Activated naive CD8-positive, alpha-beta T cell treated with anti-CD3 and anti-CD28 coated beads for 36 hours (primary cell): Measurements from ENCODE around the gene MS4A10. TPM values are rescaled to one million over a fixed set of nuclear protein-coding genes. Genes with fewer than 3 reads are reported as not detected.
A peak's percentile ranks its signal among the peaks of the same experiment; 100 is the strongest.
"Not testable (repeated sequence)": the region's sequence is repeated elsewhere in the genome, so short reads cannot be mapped to it uniquely, and the experiment has no call there.

Experiments used
- DNase-seq: peaks from one replicate; pipeline ENCODE4 v3.0.0; 2021
- H3K27ac Mint-ChIP-seq: one replicate; pipeline ENCODE4 v1.8.0; 2022; ENCODE audit warnings: mild to moderate bottlenecking, moderate library complexity, mixed read lengths
- H3K27me3 Mint-ChIP-seq: one replicate; pipeline ENCODE4 v1.8.0; 2022; ENCODE audit warnings: mild to moderate bottlenecking, mixed read lengths
- H3K36me3 Mint-ChIP-seq: one replicate; pipeline ENCODE4 v1.8.0; 2021; ENCODE audit warnings: mild to moderate bottlenecking, mixed read lengths
- H3K4me1 Mint-ChIP-seq: one replicate; pipeline ENCODE4 v1.8.0; 2021; ENCODE audit warnings: mixed read lengths
- H3K4me3 Mint-ChIP-seq: one replicate; pipeline ENCODE4 v1.8.0; 2022; ENCODE audit warnings: mild to moderate bottlenecking, moderate library complexity, mixed read lengths
- H3K9me3 Mint-ChIP-seq: one replicate; pipeline ENCODE4 v1.8.0; 2022; ENCODE audit warnings: mixed read lengths
- total RNA-seq, 2 experiments: library from RNA; stranded (reverse); gene quantifications; one replicate each; pipeline ENCODE4 v1.2.3, GENCODE V29; 2021

MS4A10 gene
- total RNA-seq, 2 experiments from 2014 or later, result not detected

DNA sequence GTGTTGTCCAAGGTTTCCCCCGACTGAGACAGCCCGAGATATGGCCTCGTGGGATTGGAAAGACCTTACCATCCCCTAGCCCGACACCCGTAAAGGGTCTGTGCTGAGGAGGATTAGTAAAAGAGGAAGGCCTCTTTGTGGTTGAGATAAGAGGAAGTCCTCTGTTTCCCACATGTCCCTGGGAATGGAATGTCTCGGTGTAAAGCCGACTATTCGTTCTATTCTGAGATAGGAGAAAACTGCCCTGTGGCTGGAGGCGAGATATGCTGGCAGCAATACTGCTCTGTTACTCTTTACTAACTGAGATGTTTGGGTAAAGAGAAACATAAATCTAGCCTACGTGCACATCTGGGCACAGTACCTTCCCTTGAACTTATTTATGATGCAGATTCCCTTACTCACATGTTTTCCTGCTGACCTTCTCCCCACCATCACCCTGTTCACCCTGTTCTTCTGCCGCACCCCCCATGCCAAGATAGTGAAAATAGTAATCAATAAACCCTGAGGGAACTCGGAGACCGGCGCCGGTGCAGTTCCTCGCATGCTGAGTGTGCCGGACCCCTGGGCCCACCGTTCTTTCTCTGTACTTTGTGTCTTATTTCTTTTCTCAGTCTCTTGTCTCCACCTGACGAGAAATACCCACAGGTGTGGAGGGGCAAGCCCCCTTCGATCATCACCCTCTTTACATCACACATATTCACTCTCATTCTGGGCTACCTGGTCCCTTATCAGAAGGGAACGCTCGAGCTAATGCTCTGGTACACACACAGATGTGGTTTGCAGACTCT is 25.5 kb upstream of the MS4A10 start:
- H3K27ac Mint-ChIP-seq, H3K36me3 Mint-ChIP-seq, H3K4me3 Mint-ChIP-seq, H3K9me3 Mint-ChIP-seq, DNase-seq, H3K4me1 Mint-ChIP-seq: not testable (repeated sequence)
- H3K27me3 Mint-ChIP-seq, result peaks cover 40% of the 10 kb centered on the region

- H3K4me3 Mint-ChIP-seq, result no peak overlapping the region
- no peak overlapping the region for H3K27ac Mint-ChIP-seq
- peaks cover 49% of the 10 kb centered on the region for H3K27me3 Mint-ChIP-seq
- no peaks in the 10 kb centered on the region for H3K9me3 Mint-ChIP-seq
- peaks cover 4% of the 10 kb centered on the region for H3K4me1 Mint-ChIP-seq
- DNase-seq, result no peak
- no peaks in the 10 kb centered on the region for H3K36me3 Mint-ChIP-seq
Measured at GRCh38 chr11:60761436-60762190, 23.5 kb upstream of the MS4A10 start.

GRCh38 chr11:60762851-60763691 is 22.1 kb upstream of the MS4A10 start:
- H3K4me3 Mint-ChIP-seq, result no peak overlapping the region
- H3K4me1 Mint-ChIP-seq, result peaks cover 4% of the 10 kb centered on the region
- H3K27ac Mint-ChIP-seq, result no peak overlapping the region
- DNase-seq, result no peak
- no peaks in the 10 kb centered on the region for H3K9me3 Mint-ChIP-seq
- H3K27me3 Mint-ChIP-seq, result peaks cover 50% of the 10 kb centered on the region
- no peaks in the 10 kb centered on the region for H3K36me3 Mint-ChIP-seq

- peaks cover 43% of the 10 kb centered on the region for H3K27me3 Mint-ChIP-seq
- H3K27ac Mint-ChIP-seq, result no peak overlapping the region
- H3K4me1 Mint-ChIP-seq, result peaks cover 4% of the 10 kb centered on the region
- no peaks in the 10 kb centered on the region for H3K36me3 Mint-ChIP-seq
- no peaks in the 10 kb centered on the region for H3K9me3 Mint-ChIP-seq
- no peak for DNase-seq
- no peak overlapping the region for H3K4me3 Mint-ChIP-seq
Measured at GRCh38 chr11:60763692-60764369, 21.3 kb upstream of the MS4A10 start.

DNA sequence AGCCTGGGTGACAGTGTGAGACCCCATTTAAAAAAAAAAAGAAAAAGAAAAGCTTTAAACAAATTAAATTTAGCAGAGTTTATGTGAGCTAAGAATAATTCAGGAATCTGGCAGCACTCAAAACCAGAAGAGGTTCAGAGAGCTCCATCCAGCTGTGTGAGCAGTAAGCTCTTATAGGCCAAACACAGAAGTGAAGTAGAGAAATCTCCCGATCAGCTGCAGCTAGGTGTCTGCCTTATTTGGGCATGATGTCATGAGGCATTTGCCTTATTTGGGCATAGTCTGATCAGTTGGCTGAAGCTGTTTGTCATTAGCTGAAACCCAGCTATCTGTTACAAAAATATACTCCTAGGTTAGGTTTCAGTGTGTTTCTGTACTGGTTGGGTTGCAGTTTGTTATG is 20.3 kb upstream of the MS4A10 start:
- no peaks in the 10 kb centered on the region for H3K36me3 Mint-ChIP-seq
- H3K4me1 Mint-ChIP-seq, result peaks cover 4% of the 10 kb centered on the region

GRCh38 chr11:60765355-60765754 is 19.8 kb upstream of the MS4A10 start:
- Mint-ChIP-seq H3K27ac (no peak overlapping the region), H3K4me1 (peaks cover 4% of the 10 kb centered on the region), H3K27me3 (peaks cover 30% of the 10 kb centered on the region), H3K36me3 (no peaks in the 10 kb centered on the region), H3K4me3 (no peak overlapping the region), H3K9me3 (no peaks in the 10 kb centered on the region)
- no peak for DNase-seq

More for the DNA sequence above, 20.3 kb upstream of the MS4A10 start:
- H3K9me3 Mint-ChIP-seq, result no peaks in the 10 kb centered on the region
- H3K4me3 Mint-ChIP-seq, result no peak overlapping the region
- H3K27ac Mint-ChIP-seq, result no peak overlapping the region
- no peak for DNase-seq
- peaks cover 34% of the 10 kb centered on the region for H3K27me3 Mint-ChIP-seq

DNA sequence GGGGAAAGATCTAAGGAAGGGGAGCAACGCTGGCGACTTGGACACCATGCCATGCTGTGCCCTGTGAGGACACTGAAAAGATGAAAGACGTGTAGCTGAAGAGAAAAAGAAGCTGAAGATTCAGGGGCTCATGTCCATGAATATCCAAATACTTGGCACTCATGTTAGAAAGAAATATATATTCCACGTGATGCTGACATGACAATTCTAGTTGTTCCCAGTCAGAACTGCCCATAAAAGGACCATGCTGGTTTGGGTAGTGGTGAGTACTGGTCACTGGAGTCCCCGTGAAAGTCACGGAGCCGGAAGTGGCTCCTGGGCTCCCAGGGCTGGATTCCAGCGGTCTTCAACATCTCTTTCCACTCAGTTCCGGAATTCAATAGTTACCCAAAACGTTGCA is 18.6 kb upstream of the MS4A10 start:
- Mint-ChIP-seq H3K4me3 (no peak overlapping the region), H3K27ac (no peak overlapping the region), H3K4me1 (peaks cover 4% of the 10 kb centered on the region), H3K9me3 (no peaks in the 10 kb centered on the region), H3K27me3 (peaks cover 27% of the 10 kb centered on the region), H3K36me3 (no peaks in the 10 kb centered on the region)
- no peak for DNase-seq

DNA sequence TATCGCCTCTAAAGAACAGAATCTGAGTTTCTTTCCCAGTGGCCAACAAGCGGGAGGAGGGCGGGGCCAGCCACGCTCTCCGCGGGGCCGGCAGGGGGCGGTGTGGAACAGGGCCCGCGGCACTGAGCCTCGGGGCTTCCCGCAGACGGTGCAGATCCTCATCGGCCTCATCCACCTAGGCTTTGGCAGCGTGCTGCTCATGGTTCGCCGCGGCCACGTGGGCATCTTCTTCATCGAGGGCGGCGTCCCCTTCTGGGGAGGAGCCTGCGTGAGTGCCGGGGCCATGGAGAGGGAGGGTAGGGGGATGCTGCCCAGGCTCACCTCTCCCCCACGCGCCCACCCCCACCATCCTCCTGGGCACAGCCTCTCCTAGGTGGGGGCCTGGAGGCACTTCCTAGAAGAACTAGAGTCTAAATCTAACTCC is 17.7 kb upstream of the MS4A10 start:
- peaks cover 22% of the 10 kb centered on the region for H3K27me3 Mint-ChIP-seq
- no peaks in the 10 kb centered on the region for H3K36me3 Mint-ChIP-seq
- peaks cover 4% of the 10 kb centered on the region for H3K4me1 Mint-ChIP-seq
- no peak overlapping the region for H3K4me3 Mint-ChIP-seq
- DNase-seq, result peak; percentile 37
- H3K27ac Mint-ChIP-seq, result no peak overlapping the region
- H3K9me3 Mint-ChIP-seq, result no peaks in the 10 kb centered on the region

DNA sequence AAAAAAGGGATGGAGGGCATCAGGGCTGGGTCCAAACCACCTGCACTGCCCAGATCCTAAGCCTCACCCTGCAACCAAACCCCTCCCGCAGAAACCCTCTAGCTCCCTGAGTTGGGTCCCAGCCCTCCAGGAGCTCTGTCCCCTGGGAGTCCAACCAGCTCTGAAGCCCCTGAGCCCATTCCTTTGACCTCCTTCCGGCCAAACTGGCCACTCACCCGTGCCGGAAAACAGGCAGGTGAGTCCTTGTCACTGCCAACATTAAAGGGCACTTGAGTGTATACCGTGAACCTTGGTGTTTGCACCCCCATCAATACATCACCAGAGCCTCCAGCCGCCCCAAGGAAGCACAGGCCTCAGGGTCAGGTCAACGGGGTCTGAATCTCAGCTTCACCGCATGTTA is 16.9 kb upstream of the MS4A10 start:
- no peak overlapping the region for H3K4me3 Mint-ChIP-seq
- peaks cover 22% of the 10 kb centered on the region for H3K27me3 Mint-ChIP-seq
- DNase-seq, result no peak
- no peaks in the 10 kb centered on the region for H3K36me3 Mint-ChIP-seq
- H3K4me1 Mint-ChIP-seq, result peaks cover 4% of the 10 kb centered on the region
- H3K9me3 Mint-ChIP-seq, result no peaks in the 10 kb centered on the region
- H3K27ac Mint-ChIP-seq, result no peak overlapping the region

DNA sequence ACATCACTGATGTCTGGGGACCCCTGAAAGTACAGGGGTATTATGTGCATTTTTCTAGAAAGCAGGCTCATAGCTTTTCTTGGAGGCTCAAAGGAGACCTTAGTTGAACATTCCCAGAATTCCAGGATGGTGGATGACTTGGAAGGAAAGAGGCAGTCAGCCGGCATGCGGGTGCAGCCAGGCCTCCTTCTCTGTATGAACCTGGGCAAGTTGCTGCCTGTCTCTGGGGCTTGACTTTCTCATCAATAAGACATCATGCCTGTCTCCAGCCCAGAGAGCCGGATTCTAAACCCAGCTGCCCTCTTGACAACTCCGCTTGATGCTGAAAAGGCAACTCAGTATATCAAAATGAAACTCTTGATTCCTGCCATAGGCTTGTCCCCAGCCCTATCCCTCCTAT is 15.9 kb upstream of the MS4A10 start:
- Mint-ChIP-seq H3K27ac (no peak overlapping the region), H3K4me1 (peaks cover under 1% of the 10 kb centered on the region), H3K27me3 (peaks cover 17% of the 10 kb centered on the region), H3K9me3 (no peaks in the 10 kb centered on the region), H3K4me3 (no peak overlapping the region), H3K36me3 (no peaks in the 10 kb centered on the region)
- DNase-seq, result no peak

DNA sequence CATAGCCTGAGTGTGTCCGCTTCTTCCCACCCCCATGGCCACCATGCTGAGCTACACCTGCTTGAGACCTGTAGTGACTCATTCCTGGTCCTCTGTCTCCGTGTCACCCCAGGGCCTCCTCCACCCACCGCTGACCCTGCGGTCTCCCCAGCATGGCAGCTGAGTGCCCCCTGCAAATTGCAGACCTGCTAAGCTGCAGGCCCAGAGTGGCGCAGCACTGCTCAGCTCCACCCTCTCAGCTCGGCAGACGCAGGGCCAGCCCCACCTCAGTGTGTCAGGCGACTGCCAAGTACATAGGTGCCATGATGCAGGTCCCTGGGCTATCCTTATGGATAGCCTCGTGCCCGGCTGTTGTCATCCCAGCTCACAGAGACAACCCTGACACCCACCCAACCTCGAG is 15.3 kb upstream of the MS4A10 start:
- H3K27ac Mint-ChIP-seq, result no peak overlapping the region
- no peak overlapping the region for H3K4me3 Mint-ChIP-seq
- H3K27me3 Mint-ChIP-seq, result peaks cover 13% of the 10 kb centered on the region
- DNase-seq, result no peak
- no peaks in the 10 kb centered on the region for H3K9me3 Mint-ChIP-seq
- no peaks in the 10 kb centered on the region for H3K4me1 Mint-ChIP-seq
- no peaks in the 10 kb centered on the region for H3K36me3 Mint-ChIP-seq

DNA sequence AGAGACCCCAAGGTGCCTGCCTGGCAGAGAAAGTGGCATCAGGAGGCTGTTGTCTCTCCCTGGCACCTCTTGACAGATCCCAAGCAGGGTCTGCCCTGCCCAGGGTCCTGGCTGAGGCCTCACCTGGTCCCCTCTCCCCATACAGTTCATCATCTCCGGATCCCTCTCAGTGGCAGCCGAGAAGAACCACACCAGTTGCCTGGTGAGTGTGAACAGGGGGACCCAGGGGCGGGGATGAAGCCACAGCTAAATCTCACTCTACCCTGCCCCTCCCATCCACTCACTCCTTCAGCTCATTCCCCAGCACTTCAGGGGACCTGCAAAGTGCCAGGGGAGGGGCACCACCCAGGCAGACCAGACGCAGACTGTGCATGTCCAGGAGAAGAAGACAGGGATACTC is 14.0 kb upstream of the MS4A10 start:
- DNase-seq, result no peak
- peaks cover 3% of the 10 kb centered on the region for H3K4me1 Mint-ChIP-seq
- no peaks in the 10 kb centered on the region for H3K36me3 Mint-ChIP-seq
- H3K9me3 Mint-ChIP-seq, result no peaks in the 10 kb centered on the region
- H3K4me3 Mint-ChIP-seq, result no peak overlapping the region
- no peak overlapping the region for H3K27ac Mint-ChIP-seq
- peaks cover 5% of the 10 kb centered on the region for H3K27me3 Mint-ChIP-seq

DNA sequence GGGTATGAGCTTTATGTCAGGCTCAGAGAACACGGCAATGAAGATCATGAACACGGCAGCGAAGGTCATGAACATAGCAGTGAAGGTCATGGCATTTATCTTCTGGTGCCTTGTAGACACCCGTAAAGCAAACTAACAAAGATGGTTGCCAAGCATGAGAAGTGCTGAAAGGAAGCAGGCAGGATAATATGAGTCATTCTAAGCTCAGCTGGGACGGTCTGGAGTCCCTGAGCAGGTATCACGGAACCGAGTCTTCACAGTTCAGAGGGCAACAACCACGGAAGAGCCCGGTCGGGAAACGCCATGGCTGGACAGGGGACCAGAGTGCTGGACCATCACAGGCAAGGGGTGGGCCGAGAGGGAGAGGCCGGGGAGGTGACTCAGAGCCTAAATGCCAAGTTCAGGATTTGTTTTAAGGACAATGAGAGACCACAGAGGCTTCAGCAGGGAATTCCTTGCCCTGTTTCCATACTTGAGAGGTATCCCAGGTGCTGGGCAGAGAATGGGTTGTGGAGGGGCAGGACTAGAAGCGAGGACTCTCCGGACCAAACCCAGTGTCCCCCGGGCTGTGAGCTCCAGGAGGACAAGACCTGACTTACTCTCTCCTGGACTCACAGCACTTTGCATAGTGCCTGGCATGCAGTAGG is 13.1 kb upstream of the MS4A10 start:
- DNase-seq, result no peak
- no peak overlapping the region for H3K4me3 Mint-ChIP-seq
- no peaks in the 10 kb centered on the region for H3K9me3 Mint-ChIP-seq
- H3K36me3 Mint-ChIP-seq, result no peaks in the 10 kb centered on the region
- H3K4me1 Mint-ChIP-seq, result peaks cover 3% of the 10 kb centered on the region
- no peak overlapping the region for H3K27ac Mint-ChIP-seq
- H3K27me3 Mint-ChIP-seq, result peaks cover 2% of the 10 kb centered on the region

DNA sequence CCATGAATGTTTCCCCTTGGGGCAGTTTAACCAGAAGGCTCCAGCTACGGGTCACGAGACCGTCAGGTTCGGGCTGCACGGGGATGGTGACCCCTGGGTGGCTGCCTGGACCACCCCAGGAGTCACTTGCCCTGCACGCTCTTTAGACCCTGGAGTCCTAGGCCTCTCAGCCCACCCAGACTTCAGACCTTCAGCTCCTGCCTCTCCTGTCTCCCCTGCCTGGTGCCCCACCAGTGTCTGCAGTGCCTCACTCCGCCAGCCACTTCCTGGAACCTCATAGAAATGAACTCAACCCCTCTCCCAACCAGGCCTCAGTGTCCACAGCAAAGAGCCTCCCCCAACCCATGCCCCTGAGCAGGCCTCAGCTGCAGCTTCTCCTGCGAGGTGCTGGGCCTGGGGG is 12.5 kb upstream of the MS4A10 start:
- no peak overlapping the region for H3K27ac Mint-ChIP-seq
- DNase-seq, result no peak
- peaks cover 3% of the 10 kb centered on the region for H3K4me1 Mint-ChIP-seq
- H3K36me3 Mint-ChIP-seq, result no peaks in the 10 kb centered on the region
- H3K9me3 Mint-ChIP-seq, result no peaks in the 10 kb centered on the region
- H3K27me3 Mint-ChIP-seq, result no peaks in the 10 kb centered on the region
- no peak overlapping the region for H3K4me3 Mint-ChIP-seq
